AG08395 (cell line): ENCODE data around the gene HHIPL1.

ENCODE experiments used
- DNase-seq: peaks from one replicate; pipeline ENCODE4 v3.0.0; 2012; ENCODE audit warnings: mixed read lengths, low spot score

The HHIPL1 gene

GRCh38 chr14:99689266-99690236, 44.6 kb downstream of the HHIPL1 start:
- no peak for DNase-seq

DNA sequence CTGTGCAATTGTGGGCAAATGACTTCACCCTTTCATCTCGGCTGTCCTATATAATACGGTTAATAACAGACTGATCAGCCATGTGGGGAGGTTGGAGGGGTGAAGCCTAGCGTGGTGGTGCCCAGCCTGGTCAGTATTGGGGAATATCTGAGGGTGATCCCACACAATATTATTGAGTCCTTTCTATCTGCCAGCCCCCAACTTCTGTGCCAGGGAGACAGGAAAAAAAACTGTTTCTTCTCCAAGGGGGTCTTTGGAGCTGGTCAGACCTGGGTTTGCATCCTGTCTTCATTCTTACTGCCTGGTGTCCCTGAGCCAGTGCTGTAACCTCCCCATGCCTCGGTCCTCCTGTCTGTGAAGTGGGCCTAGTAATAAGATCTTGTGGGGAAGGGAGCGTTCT, 45.7 kb downstream of the HHIPL1 start:
- DNase-seq = no peak

DNA sequence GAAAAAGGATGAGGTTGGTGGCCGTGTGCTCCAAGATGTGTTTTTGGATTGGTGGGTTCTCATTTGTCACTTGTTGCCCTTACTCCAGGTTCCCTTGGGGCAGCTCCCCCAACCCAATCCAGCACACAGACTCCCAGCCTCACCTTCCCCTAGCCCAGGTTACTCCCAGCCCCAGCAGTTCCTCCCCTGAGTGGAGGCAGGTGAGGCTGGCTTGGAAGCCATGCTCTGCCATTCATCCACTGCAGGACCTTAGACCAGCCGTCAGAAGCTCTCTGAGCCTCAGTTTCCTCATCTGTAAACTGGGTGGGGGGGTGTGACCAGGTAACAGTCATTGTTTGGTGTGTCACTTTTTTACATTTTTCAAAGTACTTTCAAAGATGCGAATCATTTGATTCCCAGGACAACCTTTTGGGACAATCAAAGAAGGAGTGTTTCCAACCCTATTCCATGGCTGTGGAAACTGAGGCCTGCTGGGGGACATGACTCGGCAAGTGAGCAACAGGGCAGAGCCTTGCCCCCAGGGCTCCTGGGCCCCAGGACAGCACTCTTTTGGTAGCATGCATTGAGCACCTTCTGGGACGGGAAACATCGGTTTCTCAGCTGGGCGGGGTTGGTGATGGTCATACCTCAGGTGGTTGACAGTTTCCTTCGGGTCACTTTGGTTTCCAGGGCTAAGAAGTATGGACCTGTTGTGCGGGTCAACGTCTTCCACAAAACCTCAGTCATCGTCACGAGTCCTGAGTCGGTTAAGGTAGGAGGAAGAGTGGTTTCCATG, 46.4 kb downstream of the HHIPL1 start:
- no peak for DNase-seq

- no peak for DNase-seq
Measured at GRCh38 chr14:99693918-99694317, 49.0 kb downstream of the HHIPL1 start.

DNA sequence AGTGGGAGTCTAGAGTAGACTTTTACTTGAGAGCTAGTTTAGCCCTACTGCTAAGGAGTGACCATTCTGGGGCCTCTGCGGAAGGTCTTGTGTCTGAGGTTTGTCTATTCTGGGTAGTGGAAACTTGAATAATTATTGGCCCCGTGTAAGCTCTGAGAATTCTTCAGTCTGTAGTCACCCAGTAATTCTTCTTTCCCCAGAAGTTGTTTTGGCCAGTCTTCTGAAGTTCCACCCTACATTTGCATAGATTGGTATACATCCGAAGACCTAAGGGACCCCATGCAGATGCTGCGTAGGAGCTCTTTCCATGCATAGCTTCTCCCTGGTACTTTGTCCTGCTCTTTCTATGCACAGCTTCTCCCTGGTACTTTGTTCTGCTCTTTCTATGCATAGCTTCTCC, 52.0 kb downstream of the HHIPL1 start:
- no peak for DNase-seq

GRCh38 chr14:99698236-99698635, 53.3 kb downstream of the HHIPL1 start:
- no peak for DNase-seq

DNA sequence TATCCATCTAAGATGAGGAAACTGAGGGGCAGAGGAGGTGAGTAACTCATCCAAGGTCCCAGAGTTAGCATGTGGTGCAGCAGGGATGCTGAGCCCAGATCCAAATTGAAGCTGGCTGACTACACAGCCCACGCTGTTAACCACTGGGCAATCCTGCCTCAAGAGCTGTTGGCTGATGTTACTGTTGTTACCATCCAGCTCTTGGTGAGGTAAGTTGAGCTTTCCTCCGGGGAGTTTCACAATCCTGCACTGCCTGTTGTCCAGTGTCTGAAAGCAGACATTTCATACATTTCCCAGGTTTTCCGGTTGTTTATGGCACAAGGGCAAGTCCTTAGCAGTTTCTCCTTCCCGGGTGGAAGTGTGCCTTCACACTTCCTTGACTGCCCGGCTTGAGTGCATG, 53.7 kb downstream of the HHIPL1 start:
- DNase-seq = no peak

DNA sequence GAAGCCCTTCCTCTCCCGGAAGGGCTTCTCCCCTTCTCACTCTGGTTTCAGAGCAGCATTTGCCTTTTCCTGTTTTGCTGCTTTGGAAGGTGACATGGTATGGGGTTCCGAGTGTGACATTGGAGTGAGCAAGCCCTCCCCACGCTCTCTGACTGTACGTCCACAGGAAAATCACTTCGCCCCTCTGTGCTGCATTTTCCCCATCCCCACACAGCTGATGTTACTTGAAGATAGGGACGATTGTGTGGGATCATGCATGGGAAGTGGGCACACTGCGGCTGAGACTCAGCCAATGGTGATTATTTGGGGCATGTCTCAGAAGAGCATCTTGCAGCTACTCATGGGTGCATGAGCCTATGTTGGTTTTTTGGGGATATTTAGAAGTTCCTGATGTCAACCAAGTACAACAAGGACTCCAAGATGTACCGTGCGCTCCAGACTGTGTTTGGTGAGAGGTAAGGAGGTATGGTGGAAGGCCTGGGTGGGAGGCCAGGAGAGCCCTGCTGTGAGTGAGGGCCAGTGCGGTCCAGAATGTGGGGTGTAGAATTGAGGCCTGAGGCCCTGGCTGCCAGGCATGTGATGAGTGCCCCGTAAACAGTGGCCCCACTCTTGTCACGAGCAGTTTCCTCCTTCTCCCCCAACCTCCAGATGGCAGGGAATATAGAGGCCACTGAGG, 54.3 kb downstream of the HHIPL1 start:
- DNase-seq = no peak

GRCh38 chr14:99699861-99700260, 54.9 kb downstream of the HHIPL1 start:
- no peak for DNase-seq

- DNase-seq = no peak
Measured at GRCh38 chr14:99700379-99700778, 55.5 kb downstream of the HHIPL1 start.

DNA sequence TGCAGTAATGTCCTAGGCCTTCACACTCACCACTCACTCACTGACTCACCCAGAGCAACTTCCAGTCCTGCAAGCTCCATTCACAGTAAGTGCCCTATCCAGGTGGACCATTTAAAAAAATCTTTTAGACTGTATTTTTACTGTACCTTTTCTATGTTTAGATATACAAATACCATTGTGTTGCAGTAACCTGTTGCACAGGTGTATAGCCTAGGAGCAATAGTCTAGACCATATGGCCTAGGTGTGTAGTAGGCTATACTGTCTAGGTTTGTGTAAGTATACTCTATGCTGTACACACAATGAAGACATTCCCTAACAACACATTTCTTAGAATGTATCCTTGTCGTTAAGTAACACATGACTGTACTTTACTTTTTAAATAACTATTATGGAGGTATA, 56.3 kb downstream of the HHIPL1 start:
- DNase-seq = no peak

- no peak for DNase-seq
Measured at GRCh38 chr14:99702115-99702514, 57.2 kb downstream of the HHIPL1 start.

DNA sequence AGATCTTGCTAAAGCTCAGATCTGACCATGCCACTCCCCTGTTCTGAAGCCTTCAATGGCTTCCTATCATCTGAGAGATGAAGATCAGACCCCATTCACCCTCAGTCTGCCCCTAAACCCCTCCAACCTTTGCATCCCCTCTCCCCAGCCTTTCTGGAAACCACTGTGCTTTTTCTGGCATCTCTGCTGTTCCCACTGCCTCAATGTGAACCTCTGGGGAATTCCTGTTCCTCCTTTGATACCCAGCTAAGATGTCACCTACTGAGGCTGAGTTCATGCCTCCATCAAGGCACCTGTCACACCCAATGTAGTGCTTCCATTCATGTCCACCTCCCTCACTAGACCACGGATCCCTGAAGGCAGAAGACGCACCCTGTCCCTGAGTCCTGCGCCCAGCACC, 58.5 kb downstream of the HHIPL1 start:
- no peak for DNase-seq

DNA sequence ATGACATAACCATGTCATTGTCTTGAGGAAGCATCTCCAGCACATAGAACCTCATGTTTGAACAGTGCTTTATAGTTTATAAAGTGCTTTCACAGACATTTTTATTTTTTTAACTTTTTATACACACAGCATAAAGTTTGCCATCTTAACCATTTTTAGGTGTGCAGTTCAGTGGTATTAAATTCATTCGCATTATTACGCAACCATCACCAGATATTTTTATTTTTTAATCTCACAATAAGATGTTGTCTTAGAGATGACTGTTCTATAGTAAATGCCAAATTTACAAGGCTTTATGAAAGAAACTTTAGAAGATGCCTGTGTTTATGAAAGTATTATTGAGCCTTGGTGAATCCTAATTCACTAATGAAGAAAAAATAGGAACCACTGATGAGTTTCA, 59.1 kb downstream of the HHIPL1 start:
- no peak for DNase-seq

- DNase-seq = no peak
Measured at GRCh38 chr14:99706107-99706900, 61.4 kb downstream of the HHIPL1 start.

- no peak for DNase-seq
Measured at GRCh38 chr14:99707420-99707819, 62.5 kb downstream of the HHIPL1 start.

- DNase-seq = no peak
Measured at GRCh38 chr14:99707921-99708320, 63.0 kb downstream of the HHIPL1 start.

DNA sequence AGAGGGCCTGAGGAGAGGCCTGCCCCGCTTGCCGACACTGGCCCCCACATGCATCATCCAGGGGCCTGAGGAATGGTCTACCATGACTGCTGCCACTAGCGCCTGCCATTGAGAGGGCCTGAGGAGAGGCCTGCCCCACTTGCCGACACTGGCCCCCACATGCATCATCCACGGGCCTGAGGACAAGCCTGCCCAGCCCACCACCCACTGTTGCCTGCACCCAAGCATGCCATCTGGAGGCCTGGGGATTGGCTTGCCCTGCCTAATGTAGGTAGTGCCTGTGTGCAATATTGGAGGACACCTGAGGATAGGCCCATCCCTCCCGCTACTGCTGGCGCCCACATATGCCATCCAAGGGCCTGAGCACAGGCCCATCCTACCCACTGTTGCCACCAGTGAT, 63.5 kb downstream of the HHIPL1 start:
- DNase-seq = no peak

DNA sequence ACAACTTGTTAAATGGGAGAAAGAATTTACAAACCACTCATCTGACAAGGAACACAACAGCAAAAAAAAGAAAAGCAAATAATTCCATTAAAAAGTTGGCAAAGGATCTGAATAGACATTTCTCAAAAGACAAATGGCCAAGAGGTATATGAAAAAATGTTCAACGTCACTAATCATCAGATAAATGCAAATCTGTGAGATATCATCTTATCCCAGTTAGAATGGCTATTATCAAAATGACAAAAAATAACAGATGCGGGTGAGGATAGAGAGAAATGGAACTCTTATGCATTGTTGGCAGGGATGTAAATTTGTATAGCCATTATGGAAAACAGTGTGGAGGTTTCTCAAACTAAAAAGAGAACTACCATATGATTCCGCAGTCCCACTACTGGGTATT, 69.0 kb downstream of the HHIPL1 start:
- no peak for DNase-seq

- DNase-seq = no peak
Measured at GRCh38 chr14:99715266-99716000, 70.5 kb downstream of the HHIPL1 start.
